Aorta (tissue), 5 donors: ENCODE results near the gene OBI1. TPM values are rescaled to one million over a fixed set of nuclear protein-coding genes. Genes with fewer than 3 reads are reported as not detected.
"Not testable (repeated sequence)": the region's sequence is repeated elsewhere in the genome, so short reads cannot be mapped to it uniquely, and the experiment has no call there.

Source experiments
- ATAC-seq: fragments of 200-7000 bp; cut with Tn5 transposase; one replicate; pipeline ENCODE4 v1.9.1; 2022; ENCODE audit warnings: moderate library complexity; ENCODE audit not compliant: low FRiP score
- DNase-seq, 2 donors: peaks; one replicate each; pipeline ENCODE4 v3.0.0-alpha.2; 2020
- H3K27ac ChIP-seq, 2 donors: one replicate each; pipeline ENCODE4 v1.5.1; 2013; ENCODE audit warnings: low read length in 2 of 2, mild to moderate bottlenecking in 2 of 2, moderate library complexity in 2 of 2, control low read depth in 1 of 2, inconsistent platforms in 1 of 2, low read depth in 1 of 2
- H3K27me3 ChIP-seq, 2 donors: one replicate each; pipeline ENCODE4 v1.6.1; 2013; ENCODE audit warnings: control low read depth in 1 of 2, low read length in 1 of 2, mild to moderate bottlenecking in 1 of 2, moderate library complexity in 1 of 2; ENCODE audit not compliant: insufficient read depth in 2 of 2, control insufficient read depth in 1 of 2
- H3K36me3 ChIP-seq, 2 donors: one replicate each; pipeline ENCODE4 v1.6.1; 2013; ENCODE audit warnings: control low read depth in 1 of 2, low read length in 1 of 2, mild to moderate bottlenecking in 1 of 2; ENCODE audit not compliant: insufficient read depth in 2 of 2, control insufficient read depth in 1 of 2
- H3K4me1 ChIP-seq, 2 donors: one replicate each; pipeline ENCODE4 v1.6.1; 2013; ENCODE audit warnings: low read length in 2 of 2, control low read depth in 1 of 2, mild to moderate bottlenecking in 1 of 2, moderate library complexity in 1 of 2; ENCODE audit not compliant: insufficient read depth in 2 of 2, control insufficient read depth in 1 of 2
- H3K4me3 ChIP-seq, 2 donors: one replicate each; pipeline ENCODE4 v1.5.1; 2013; ENCODE audit warnings: low read length in 2 of 2, control low read depth in 1 of 2, mild to moderate bottlenecking in 1 of 2
- H3K9me3 ChIP-seq: one replicate; pipeline ENCODE4 v1.6.1; 2013; ENCODE audit warnings: mild to moderate bottlenecking, low read length; ENCODE audit not compliant: control insufficient read depth
- WGBS, 2 donors: extraction: QIAGEN DNeasy Blood & Tissue Kit; methylation state at CpG; one replicate each; pipeline ENCODE4 v1.1.7; 2013; 5-methylcytosine and 5-hydroxymethylcytosine counted together
- intact Hi-C, 2 donors: fragments of 100-400 bp; cut with DNase I; formaldehyde crosslinking; loops; one replicate each; pipeline versions ENCODE4 v1.14.2 to v1.15.0; 2022
- polyA plus RNA-seq, 2 donors: library from polyadenylated mRNA; stranded (reverse); fragments of 200-250 nt; gene quantifications; one replicate each; pipeline ENCODE4 v1.2.3, GENCODE V29; 2013
- total RNA-seq, 2 donors: library from RNA; stranded (reverse); fragmentation: NEBNext Ultra II Directional; extraction: Animal tissue kit (Norgen Biotek cat#: 25700); gene quantifications; one replicate each; pipeline ENCODE4 v1.2.1, GENCODE V29; 2021
- donor health status: healthy with polysubstance abuse.
- donor health status: Bipolar disorder and iron deficiency.
- donor health status: DM: no; HTN: no; CAD: no.
- donor health status: DM: no; HTN: no; CAD: no.
- donor health status: DM: yes; HTN: yes; CAD: no.

The OBI1 gene
- total and polyA plus RNA-seq, 4 donors = 3.7 to 10.7 (median 6.6) TPM

- H3K27me3 ChIP-seq = no peaks in the 10 kb centered on the region
- H3K4me3 ChIP-seq = no peak overlapping the region
- ATAC-seq = no peak
- H3K4me1 ChIP-seq = peaks cover 0 to 2% of the 10 kb centered on the region in 2 donors
- H3K27ac ChIP-seq = no peak overlapping the region
- intact Hi-C loops = loop anchor here in 1 of 2 donors (10.0 kb wide), 1 partner anchor 51 kb away; the partner anchor contains the start of gene POU4F1
- H3K36me3 ChIP-seq = no peaks in the 10 kb centered on the region
- H3K9me3 ChIP-seq = no peaks in the 10 kb centered on the region
- DNase-seq = no peak
Observed at GRCh38 chr13:78655906-78656305, 3.0 kb downstream of the OBI1 start.

GRCh38 chr13:78655007-78655406, 3.9 kb downstream of the OBI1 start:
- H3K36me3 ChIP-seq = no peaks in the 10 kb centered on the region
- intact Hi-C loops = loop anchor here in 1 of 2 donors (10.0 kb wide), 1 partner anchor 50 kb away; the partner anchor contains the start of gene POU4F1
- no peaks in the 10 kb centered on the region for H3K27me3 ChIP-seq
- no peak overlapping the region for H3K4me3 ChIP-seq
- ATAC-seq (no peak), DNase-seq (no peak)
- H3K4me1 ChIP-seq = peaks cover 0 to 2% of the 10 kb centered on the region in 2 donors
- H3K27ac ChIP-seq = no peak overlapping the region
- WGBS, 2 donors = 89 to 92% methylated on average over 3 of the region's 3 CpGs
- no peaks in the 10 kb centered on the region for H3K9me3 ChIP-seq

GRCh38 chr13:78652651-78653050, 6.3 kb downstream of the OBI1 start:
- Histone ChIP-seq H3K4me3 (no peak overlapping the region), H3K9me3 (no peaks in the 10 kb centered on the region), H3K27me3 (no peaks in the 10 kb centered on the region), H3K36me3 (no peaks in the 10 kb centered on the region), H3K27ac (no peak overlapping the region), H3K4me1 (peaks cover 0 to 1% of the 10 kb centered on the region in 2 donors)
- no peak for DNase-seq
- 94 to 98% methylated on average over 1 of the region's 1 CpG for WGBS, 2 donors
- intact Hi-C loops = loop anchor here in 1 of 2 donors (10.0 kb wide), 1 partner anchor 48 kb away; the partner anchor contains the start of gene POU4F1
- no peak for ATAC-seq

- intact Hi-C loops = loop anchor here in 1 of 2 donors (10.0 kb wide), 1 partner anchor 46 kb away; the partner anchor contains the start of gene POU4F1
Observed at GRCh38 chr13:78650717-78651083, 8.3 kb downstream of the OBI1 start.

GRCh38 chr13:78649997-78650716, 8.8 kb downstream of the OBI1 start:
- intact Hi-C loops = loop anchor here in 1 of 2 donors (10.0 kb wide), 1 partner anchor 45 kb away; the partner anchor contains the start of gene POU4F1
- Histone ChIP-seq H3K36me3 (no peaks in the 10 kb centered on the region), H3K4me1 (no peaks in the 10 kb centered on the region), H3K4me3 (no peak overlapping the region), H3K27me3 (no peaks in the 10 kb centered on the region), H3K9me3 (no peaks in the 10 kb centered on the region), H3K27ac (no peak overlapping the region)
- 81 to 90% methylated on average over 3 of the region's 3 CpGs for whole genome bisulfite sequencing, 2 donors
- ATAC-seq (no peak), DNase-seq (no peak)

More at GRCh38 chr13:78650717-78651083, 8.3 kb downstream of the OBI1 start:
- no peak overlapping the region for H3K4me3 ChIP-seq
- 91 to 94% methylated on average over 2 of the region's 2 CpGs for WGBS, 2 donors
- no peak overlapping the region for H3K27ac ChIP-seq
- DNase-seq (no peak), ATAC-seq (no peak)
- H3K9me3 ChIP-seq = no peaks in the 10 kb centered on the region
- no peaks in the 10 kb centered on the region for H3K36me3 ChIP-seq
- no peaks in the 10 kb centered on the region for H3K4me1 ChIP-seq
- H3K27me3 ChIP-seq = no peaks in the 10 kb centered on the region

DNA sequence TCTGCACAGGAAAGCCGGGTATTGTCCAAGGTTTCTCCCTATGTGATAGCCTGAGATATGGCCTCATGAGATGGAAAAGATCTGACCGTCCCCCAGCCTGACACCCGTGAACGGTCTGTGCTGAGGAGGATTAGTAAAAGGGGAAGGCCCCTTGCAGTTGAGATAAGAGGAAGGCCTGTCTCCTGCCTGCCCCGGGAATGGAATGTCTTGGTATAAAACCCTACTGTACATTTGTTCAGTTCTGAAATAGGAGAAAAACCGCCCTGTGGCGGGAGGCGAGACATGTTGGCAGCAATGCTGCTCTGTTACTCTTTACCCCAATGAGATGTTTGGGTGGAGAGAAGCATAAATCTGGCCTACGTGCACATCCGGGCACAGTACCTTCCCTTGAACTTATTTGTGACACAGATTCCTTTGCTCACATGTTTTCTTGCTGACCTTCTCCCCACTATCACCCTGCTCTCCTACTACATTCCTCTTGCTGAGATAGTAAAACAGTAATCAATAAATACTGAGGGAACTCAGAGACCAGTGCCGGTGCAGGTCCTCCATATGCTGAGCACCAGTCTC, 11.8 kb downstream of the OBI1 start:
- H3K27ac ChIP-seq, H3K36me3 ChIP-seq, H3K4me3 ChIP-seq, intact Hi-C loops, H3K9me3 ChIP-seq, ATAC-seq, H3K27me3 ChIP-seq, H3K4me1 ChIP-seq, DNase-seq: not testable (repeated sequence)
- 78 to 80% methylated on average over 11 of the region's 11 CpGs for WGBS, 2 donors

DNA sequence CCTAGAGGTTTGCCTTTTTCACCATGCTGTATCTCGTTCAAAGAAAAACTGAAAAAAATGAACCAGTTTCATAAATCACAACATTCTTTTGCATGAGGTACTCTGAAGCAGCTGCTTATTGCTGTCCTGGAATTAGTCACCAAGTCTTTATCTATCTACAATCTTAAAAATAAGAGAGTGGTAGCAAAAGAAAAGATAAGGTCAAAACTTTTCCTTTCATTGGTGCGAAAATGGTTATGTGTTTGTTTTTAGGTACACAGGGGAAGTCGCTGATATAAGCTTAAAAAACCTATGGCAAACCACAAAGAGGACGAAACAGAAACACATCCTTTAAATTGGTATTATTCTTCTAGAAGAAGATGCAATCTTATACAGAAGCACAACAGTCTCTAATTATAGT, 20.7 kb downstream of the OBI1 start:
- Histone ChIP-seq H3K9me3 (no peaks in the 10 kb centered on the region), H3K4me1 (no peaks in the 10 kb centered on the region), H3K4me3 (no peak overlapping the region), H3K27me3 (no peaks in the 10 kb centered on the region), H3K36me3 (peaks cover 2 to 10% of the 10 kb centered on the region in 2 donors), H3K27ac (no peak overlapping the region)
- intact Hi-C loops = no loop called here
- DNase-seq (no peak), ATAC-seq (no peak)
- WGBS, 2 donors = 82 to 88% methylated on average over 4 of the region's 4 CpGs

- Histone ChIP-seq H3K36me3 (peaks cover 2 to 14% of the 10 kb centered on the region in 2 donors), H3K9me3 (no peaks in the 10 kb centered on the region), H3K27me3 (no peaks in the 10 kb centered on the region), H3K27ac (no peak overlapping the region), H3K4me1 (no peaks in the 10 kb centered on the region), H3K4me3 (no peak overlapping the region)
- ATAC-seq (no peak), DNase-seq (no peak)
- intact Hi-C loops = no loop called here
Observed at GRCh38 chr13:78636495-78636894, 22.5 kb downstream of the OBI1 start.

- peaks cover 4 to 12% of the 10 kb centered on the region in 2 donors for H3K36me3 ChIP-seq
- ATAC-seq = no peak
Observed at GRCh38 chr13:78632996-78633395, 26.0 kb downstream of the OBI1 start.

More at GRCh38 chr13:78632996-78633395, 26.0 kb downstream of the OBI1 start:
- no peak for DNase-seq
- H3K27me3 ChIP-seq = no peaks in the 10 kb centered on the region
- H3K4me3 ChIP-seq = no peak overlapping the region
- intact Hi-C loops = no loop called here
- no peaks in the 10 kb centered on the region for H3K4me1 ChIP-seq
- H3K9me3 ChIP-seq = no peaks in the 10 kb centered on the region
- no peak overlapping the region for H3K27ac ChIP-seq
- 30 to 54% methylated on average over 4 of the region's 4 CpGs for WGBS, 2 donors
